GM12864 (cell line): ENCODE results near the gene CLDN9.

ENCODE experiments used
- DNase-seq: peaks from one replicate; pipeline ENCODE4 v3.0.0-alpha.2; 2011; ENCODE audit warnings: low read depth
- H3K4me3 ChIP-seq: 2 replicates; pipeline ENCODE4 v1.5.1; 2011; ENCODE audit warnings: mild to moderate bottlenecking, low read depth, low read length, control low read depth
- CTCF ChIP-seq: IDR thresholded peaks from 2 replicates; pipeline ENCODE4 v1.5.1; 2011; ENCODE audit warnings: low read depth, mild to moderate bottlenecking, moderate library complexity, low read length, control low read depth, inconsistent platforms; ENCODE audit errors: missing control alignments

Gene CLDN9

GRCh38 chr16:3045758-3046640, 33.3 kb downstream of the CLDN9 start, which contains the start of gene MMP25:
Gene MMP25, plus strand, starts transcription at chr16:3046561. Its CDS starts 357 bp downstream, at chr16:3046918.
- DNase-seq, result no peak
- TF ChIP-seq CTCF, result no peak
- peak within 1 kb of the TSS; percentile 51 for H3K4me3 ChIP-seq

DNA sequence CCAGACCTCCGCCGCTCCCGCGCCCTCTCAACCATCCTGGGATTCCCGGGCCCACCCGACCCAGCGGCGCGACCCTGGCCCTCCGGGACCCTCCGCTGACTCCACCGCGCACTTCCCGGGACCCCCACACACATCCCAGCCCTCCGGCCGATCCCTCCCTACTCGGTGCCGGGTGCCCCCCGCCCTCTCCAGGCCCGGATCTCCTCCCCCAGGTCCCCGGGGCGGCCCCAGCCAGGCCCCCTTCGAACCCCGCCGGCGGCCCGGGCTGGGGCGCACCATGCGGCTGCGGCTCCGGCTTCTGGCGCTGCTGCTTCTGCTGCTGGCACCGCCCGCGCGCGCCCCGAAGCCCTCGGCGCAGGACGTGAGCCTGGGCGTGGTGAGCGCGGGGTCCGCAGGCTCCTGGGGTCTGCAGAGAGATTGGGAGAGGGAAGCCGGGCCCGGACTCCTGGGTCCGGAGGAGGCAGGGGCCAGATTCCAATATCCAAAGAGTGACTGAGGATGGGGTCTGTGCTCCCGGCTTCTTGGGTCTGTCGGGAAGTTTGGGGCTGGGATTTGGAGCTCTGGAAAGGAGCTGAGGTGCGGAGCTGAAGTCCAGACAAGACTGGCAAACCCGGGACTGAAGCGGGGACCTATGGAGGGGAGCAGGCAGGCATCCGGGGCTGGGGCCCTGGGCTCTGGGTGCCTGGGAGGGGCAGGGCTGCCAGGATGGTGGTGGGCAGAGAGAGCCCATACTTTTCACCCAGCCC, 34.1 kb downstream of the CLDN9 start:
- TF ChIP-seq CTCF, result no peak
- H3K4me3 ChIP-seq, result no peak overlapping the region
- no peak for DNase-seq

GRCh38 chr16:3047387-3047720, 34.6 kb downstream of the CLDN9 start:
- no peak overlapping the region for H3K4me3 ChIP-seq
- DNase-seq, result no peak

GRCh38 chr16:3049921-3050481, 37.3 kb downstream of the CLDN9 start:
- TF ChIP-seq CTCF, result no peak
- no peak overlapping the region for H3K4me3 ChIP-seq
- DNase-seq, result no peak

More at GRCh38 chr16:3047387-3047720, 34.6 kb downstream of the CLDN9 start:
- no peak for TF ChIP-seq CTCF

- no peak for TF ChIP-seq CTCF
- no peak for DNase-seq
- H3K4me3 ChIP-seq, result no peak overlapping the region
Measured at GRCh38 chr16:3050487-3050886, 37.8 kb downstream of the CLDN9 start.

DNA sequence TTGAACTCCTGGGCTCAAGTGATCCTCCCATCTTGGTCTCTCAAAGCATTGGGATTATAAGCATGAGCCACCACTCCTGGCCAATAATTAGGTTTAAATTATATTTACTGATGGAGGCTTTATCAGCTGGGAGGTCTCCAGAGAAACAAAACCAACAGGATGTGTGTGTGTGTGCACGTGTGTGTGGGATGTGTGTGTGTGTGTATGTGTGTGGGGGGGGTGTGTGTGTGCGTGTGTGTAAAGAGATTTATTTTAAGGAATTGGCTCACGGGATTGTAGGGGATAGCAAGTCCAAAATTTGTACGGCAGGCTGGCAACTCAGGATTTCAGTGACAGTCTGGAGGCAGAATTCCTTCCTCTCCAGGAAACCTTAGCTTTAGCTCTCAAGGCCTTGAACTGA, 38.3 kb downstream of the CLDN9 start:
- TF ChIP-seq CTCF, result no peak
- DNase-seq, result no peak
- no peak overlapping the region for H3K4me3 ChIP-seq
